B cell (primary cell): ENCODE measurements around the gene ASB15. TPM values are rescaled to one million over a fixed set of nuclear protein-coding genes. Genes with fewer than 3 reads are reported as not detected.

Experiments
- ATAC-seq: fragments of 200-7000 bp; cut with Tn5 transposase; one replicate; pipeline ENCODE4 v1.10.0; 2021; ENCODE audit warnings: low read depth, mild to moderate bottlenecking, moderate number of reproducible peaks, moderate library complexity
- CTCF ChIA-PET: fragments of 350-600 bp; sonication (Branson Sonifier 250); formaldehyde crosslinking; loops from one replicate; lab custom pipeline; 2021; ENCODE audit warnings: antibody characterized with exemption, inconsistent platforms; lab: Charles Lee
- POLR2A ChIA-PET: fragments of 350-600 bp; sonication (Branson Sonifier 250); formaldehyde crosslinking; loops from one replicate; lab custom pipeline; 2021; ENCODE audit warnings: antibody characterized with exemption; lab: Charles Lee
- DNase-seq: peaks from one replicate; pipeline ENCODE4 v3.0.0; 2013
- H2AFZ ChIP-seq: 2 replicates; pipeline ENCODE4 v1.6.1; 2012; ENCODE audit warnings: mild to moderate bottlenecking, low read depth, low read length; ENCODE audit not compliant: insufficient read depth, poor library complexity, severe bottlenecking
- H3K27ac ChIP-seq, 2 donors: 1 replicate in 1 of 2; 2 replicates in 1 of 2; pipeline ENCODE4 v1.5.1; 2012 to 2013; ENCODE audit warnings: low read length in 2 of 2, mild to moderate bottlenecking in 2 of 2, moderate library complexity in 1 of 2
- H3K27me3 ChIP-seq, 4 experiments: fragments of 200-600 bp in 1 of 4; sonication (generic) in 1 of 4; replicated peaks in 1 of 4; 1 replicate in 2 of 4; 2 replicates in 2 of 4; pipeline versions ENCODE4 v1.6.1 to v1.7.0; 2013 to 2016; ENCODE audit warnings: low read length in 3 of 4, mild to moderate bottlenecking in 2 of 4, mixed read lengths in 1 of 4, moderate library complexity in 1 of 4; ENCODE audit not compliant: insufficient read depth in 4 of 4, control insufficient read depth in 3 of 4; ENCODE audit errors: control extremely low read depth in 1 of 4
- H3K36me3 ChIP-seq, 2 experiments: replicated peaks in 1 of 2; 1 replicate in 1 of 2; 2 replicates in 1 of 2; pipeline versions ENCODE4 v1.6.1 to v1.7.1; 2013; ENCODE audit warnings: low read length in 1 of 2; ENCODE audit not compliant: insufficient read depth in 2 of 2, control insufficient read depth in 1 of 2; ENCODE audit errors: control extremely low read depth in 1 of 2, extremely low read depth in 1 of 2
- H3K4me1 ChIP-seq, 2 donors: fragments of 200-600 bp in 1 of 2; sonication (generic) in 1 of 2; 1 replicate in 1 of 2; 2 replicates in 1 of 2; pipeline versions ENCODE4 v1.5.1 to v1.6.1; 2013 to 2017; ENCODE audit warnings: low read length in 2 of 2; ENCODE audit not compliant: control insufficient read depth in 2 of 2, insufficient read depth in 2 of 2
- H3K4me2 ChIP-seq: replicated peaks from 2 replicates; pipeline ENCODE3; 2012; ENCODE audit warnings: mild to moderate bottlenecking, low read depth, low read length; ENCODE audit not compliant: poor library complexity, severe bottlenecking
- H3K4me3 ChIP-seq, 5 experiments: fragments of 200-600 bp in 1 of 5; sonication (generic) in 1 of 5; 1 replicate in 3 of 5; 2 replicates in 2 of 5; pipeline versions ENCODE4 v1.5.1 to v1.7.0; 2011 to 2016; ENCODE audit warnings: low read length in 4 of 5, mild to moderate bottlenecking in 4 of 5, low read depth in 2 of 5, control low read depth in 1 of 5, moderate library complexity in 1 of 5; ENCODE audit not compliant: insufficient read depth in 1 of 5; ENCODE audit errors: control extremely low read depth in 1 of 5, extremely low read depth in 1 of 5
- H3K79me2 ChIP-seq: fragments of 200-600 bp; sonication (generic); one replicate; pipeline ENCODE4 v1.6.0; 2016; ENCODE audit warnings: low read length; ENCODE audit not compliant: control insufficient read depth, insufficient read depth
- H3K9ac ChIP-seq: fragments of 200-600 bp; sonication (generic); 2 replicates; pipeline ENCODE4 v1.6.1; 2017; ENCODE audit warnings: mild to moderate bottlenecking, low read length, moderate library complexity
- H3K9me3 ChIP-seq, 3 donors: one replicate each; pipeline versions ENCODE4 v1.6.1 to v1.7.1; 2013; ENCODE audit warnings: low read length in 2 of 3; ENCODE audit not compliant: control insufficient read depth in 2 of 3, insufficient read depth in 1 of 3; ENCODE audit errors: control extremely low read depth in 1 of 3
- H4K20me1 ChIP-seq: 2 replicates; pipeline ENCODE4 v1.6.0; 2012; ENCODE audit warnings: mild to moderate bottlenecking, low read length; ENCODE audit not compliant: insufficient read depth, control insufficient read depth, poor library complexity, severe bottlenecking
- H3K27ac Mint-ChIP-seq: one replicate; pipeline ENCODE4 v1.8.0; 2021; ENCODE audit warnings: mixed read lengths
- H3K27me3 Mint-ChIP-seq: one replicate; pipeline ENCODE4 v1.8.0; 2021; ENCODE audit warnings: mixed read lengths
- H3K4me1 Mint-ChIP-seq: one replicate; pipeline ENCODE4 v1.8.0; 2021; ENCODE audit warnings: mixed read lengths
- H3K4me3 Mint-ChIP-seq: one replicate; pipeline ENCODE4 v1.8.0; 2021; ENCODE audit warnings: mixed read lengths
- H3K9me3 Mint-ChIP-seq: one replicate; pipeline ENCODE4 v1.8.0; 2022; ENCODE audit warnings: mixed read lengths; ENCODE audit not compliant: insufficient read depth
- CTCF ChIP-seq: fragments of 200-600 bp; IDR thresholded peaks from one replicate; pipeline ENCODE4 v1.8.0; 2022; ENCODE audit warnings: antibody characterized with exemption, mild to moderate bottlenecking
- EZH2 ChIP-seq: IDR thresholded peaks from 2 replicates; pipeline ENCODE4 v1.6.1; 2012; ENCODE audit warnings: borderline replicate concordance, low read depth, mild to moderate bottlenecking, moderate library complexity, low read length; ENCODE audit not compliant: insufficient read depth, poor library complexity, severe bottlenecking
- WGBS: methylation state at CpG from one replicate; pipeline ENCODE4 v1.1.5; 2013; ENCODE audit warnings: missing lambda C conversion rate; ENCODE audit not compliant: insufficient coverage; 5-methylcytosine and 5-hydroxymethylcytosine counted together
- intact Hi-C: fragments of 100-400 bp; cut with micrococcal nuclease; formaldehyde crosslinking; loops from one replicate; pipeline ENCODE4 v1.10.0; 2022
- polyA plus RNA-seq: library from polyadenylated mRNA; depleted of rRNA; stranded (reverse); fragments of >200 nt; gene quantifications from 2 replicates; pipeline ENCODE4 v1.2.3, GENCODE V29; 2012
- total RNA-seq, 2 donors: library from RNA; stranded (reverse); fragments of 120-200 nt in 1 of 2; gene quantifications; 1 replicate in 1 of 2; 2 replicates in 1 of 2; pipeline versions ENCODE4 v1.2.3 to v1.2.4, GENCODE V29; 2013 to 2022

ASB15 gene
- total and polyA plus RNA-seq, 2 donors (not counting 1 experiment from before 2014, with no cell fraction given), result not detected

GRCh38 chr7:123588376-123588775, 13.2 kb upstream of the ASB15 start:
- Mint-ChIP-seq H3K4me1 (no peaks in the 10 kb centered on the region), H3K9me3 (no peaks in the 10 kb centered on the region), H3K27ac (no peak overlapping the region), H3K4me3 (no peak overlapping the region), H3K27me3 (peaks cover 23% of the 10 kb centered on the region)
- no peak overlapping the region for H3K27ac ChIP-seq
- ChIA-PET POLR2A (no interaction called here), CTCF (no interaction called here)
- H3K9me3 ChIP-seq, result no peaks in the 10 kb centered on the region
- H3K4me2 ChIP-seq, result no peak overlapping the region
- no peaks in the 10 kb centered on the region for H3K4me1 ChIP-seq
- no peaks in the 10 kb centered on the region for H3K79me2 ChIP-seq
- WGBS, result no CpG with 5 or more reads among the region's 2 CpGs
- intact Hi-C loops, result no loop called here
- ATAC-seq (no peak), DNase-seq (no peak)
- no peaks in the 10 kb centered on the region for H3K36me3 ChIP-seq
- H2AFZ ChIP-seq, result no peak overlapping the region
- no peak overlapping the region for H3K4me3 ChIP-seq
- H4K20me1 ChIP-seq, result no peaks in the 10 kb centered on the region
- no peak for TF ChIP-seq CTCF
- no peak for TF ChIP-seq EZH2
- H3K9ac ChIP-seq, result no peak overlapping the region
- H3K27me3 ChIP-seq, result peaks cover 0 to 3% (median 0%) of the 10 kb centered on the region in 4 experiments

GRCh38 chr7:123594813-123595241, 6.8 kb upstream of the ASB15 start:
- no peak overlapping the region for H3K9ac ChIP-seq
- H3K4me2 ChIP-seq, result no peak overlapping the region
- H4K20me1 ChIP-seq, result no peaks in the 10 kb centered on the region
- H3K27me3 ChIP-seq, result peaks cover 0 to 3% (median 0%) of the 10 kb centered on the region in 4 experiments
- H3K4me1 Mint-ChIP-seq, result no peaks in the 10 kb centered on the region
- H3K27ac ChIP-seq, result no peak overlapping the region
- no peak overlapping the region for H2AFZ ChIP-seq
- POLR2A ChIA-PET, result no interaction called here
- no peaks in the 10 kb centered on the region for H3K9me3 ChIP-seq
- no peaks in the 10 kb centered on the region for H3K4me1 ChIP-seq
- CTCF ChIA-PET, result interaction anchor here (1.2 kb wide), 1 partner anchor 17 kb away, joined by 3 read pairs; no protein-coding TSS in a partner anchor
- H3K79me2 ChIP-seq, result no peaks in the 10 kb centered on the region
- no peaks in the 10 kb centered on the region for H3K9me3 Mint-ChIP-seq
- 78% methylated on average over 10 of the region's 10 CpGs for WGBS
- no peak for ATAC-seq
- no peak overlapping the region for H3K4me3 ChIP-seq
- TF ChIP-seq CTCF, result no peak
- TF ChIP-seq EZH2, result no peak
- peaks cover 43% of the 10 kb centered on the region for H3K27me3 Mint-ChIP-seq
- DNase-seq, result no peak
- H3K4me3 Mint-ChIP-seq, result no peak overlapping the region
- intact Hi-C loops, result no loop called here
- no peaks in the 10 kb centered on the region for H3K36me3 ChIP-seq
- H3K27ac Mint-ChIP-seq, result no peak overlapping the region
